ENCODE data around the gene CCDC8. TPM values are rescaled to one million over a fixed set of nuclear protein-coding genes. Genes with fewer than 3 reads are reported as not detected.

The CCDC8 gene
- total RNA-seq, 1 experiment from 2014 or later, result 24.5 TPM

- BruUV-seq (replicated peaks), result no TSS peak
- H3K4me3 ChIP-seq (ENCODE audit: low read depth, low read length, poor library complexity, severe bottlenecking), result no peak overlapping the region
- no peaks in the 10 kb centered on the region for H3K9me3 ChIP-seq (ENCODE audit: low read depth, low read length, poor library complexity, severe bottlenecking)
- intact Hi-C loops (cut with micrococcal nuclease; ENCODE audit: unreplicated experiment), result loop anchor here (1.0 to 10.0 kb wide), 2 partner anchors 21 to 320 kb away; no protein-coding TSS in a partner anchor
- CTCF ChIA-PET, result interaction anchor here (0.6 to 0.7 kb wide), 6 partner anchors 35 to 531 kb away, joined by 3 to 7 read pairs (median 4); no protein-coding TSS in a partner anchor
- DNase-seq (ENCODE audit: low spot score), result no peak
- H3K27ac ChIP-seq (ENCODE audit: low read depth, low read length, poor library complexity, severe bottlenecking), result no peak overlapping the region
- no peaks in the 10 kb centered on the region for H3K27me3 ChIP-seq (replicated peaks; ENCODE audit: insufficient read depth, low read depth, low read length, poor library complexity)
- peaks cover 23% of the 10 kb centered on the region for H3K36me3 ChIP-seq (ENCODE audit: insufficient read depth, low read length, poor library complexity, severe bottlenecking)
- POLR2A ChIA-PET (ENCODE audit: low non-redundant PET), result no interaction called here
- no peak for TF ChIP-seq EZH2 (IDR thresholded peaks at IDR 0.05; ENCODE audit: borderline replicate concordance, low read depth, low read length, poor library complexity, severe bottlenecking)
- TF ChIP-seq, protein P1, sequence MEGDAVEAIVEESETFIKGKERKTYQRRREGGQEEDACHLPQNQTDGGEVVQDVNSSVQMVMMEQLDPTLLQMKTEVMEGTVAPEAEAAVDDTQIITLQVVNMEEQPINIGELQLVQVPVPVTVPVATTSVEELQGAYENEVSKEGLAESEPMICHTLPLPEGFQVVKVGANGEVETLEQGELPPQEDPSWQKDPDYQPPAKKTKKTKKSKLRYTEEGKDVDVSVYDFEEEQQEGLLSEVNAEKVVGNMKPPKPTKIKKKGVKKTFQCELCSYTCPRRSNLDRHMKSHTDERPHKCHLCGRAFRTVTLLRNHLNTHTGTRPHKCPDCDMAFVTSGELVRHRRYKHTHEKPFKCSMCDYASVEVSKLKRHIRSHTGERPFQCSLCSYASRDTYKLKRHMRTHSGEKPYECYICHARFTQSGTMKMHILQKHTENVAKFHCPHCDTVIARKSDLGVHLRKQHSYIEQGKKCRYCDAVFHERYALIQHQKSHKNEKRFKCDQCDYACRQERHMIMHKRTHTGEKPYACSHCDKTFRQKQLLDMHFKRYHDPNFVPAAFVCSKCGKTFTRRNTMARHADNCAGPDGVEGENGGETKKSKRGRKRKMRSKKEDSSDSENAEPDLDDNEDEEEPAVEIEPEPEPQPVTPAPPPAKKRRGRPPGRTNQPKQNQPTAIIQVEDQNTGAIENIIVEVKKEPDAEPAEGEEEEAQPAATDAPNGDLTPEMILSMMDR (conservative IDR thresholded peaks at IDR 0.05; ENCODE audit: low read depth, low read length), result no peak
- peaks cover 31% of the 10 kb centered on the region for H3K4me1 ChIP-seq (ENCODE audit: insufficient read depth, low read length, poor library complexity, severe bottlenecking)
These were observed 19.0 kb downstream of the CCDC8 start for GRCh38 chr19:46394402-46394797.

- intact Hi-C loops (cut with micrococcal nuclease; ENCODE audit: unreplicated experiment), result loop anchor here (1.0 to 10.0 kb wide), 2 partner anchors 20 to 319 kb away; no protein-coding TSS in a partner anchor
- no peak for DNase-seq (ENCODE audit: low spot score)
- no TSS peak for BruUV-seq (replicated peaks)
These were observed 19.6 kb downstream of the CCDC8 start for GRCh38 chr19:46393456-46394401.

GRCh38 chr19:46392837-46393236, 20.5 kb downstream of the CCDC8 start:
- no peak overlapping the region for H3K4me3 ChIP-seq (ENCODE audit: low read depth, low read length, poor library complexity, severe bottlenecking)
- POLR2A ChIA-PET (ENCODE audit: low non-redundant PET), result no interaction called here
- intact Hi-C loops (cut with micrococcal nuclease; ENCODE audit: unreplicated experiment), result loop anchor here (10.0 kb wide), 1 partner anchor 318 kb away; no protein-coding TSS in a partner anchor
- H3K27me3 ChIP-seq (replicated peaks; ENCODE audit: insufficient read depth, low read depth, low read length, poor library complexity), result no peaks in the 10 kb centered on the region
- DNase-seq (ENCODE audit: low spot score), result no peak
- peaks cover 39% of the 10 kb centered on the region for H3K36me3 ChIP-seq (ENCODE audit: insufficient read depth, low read length, poor library complexity, severe bottlenecking)
- peak overlapping the region; percentile 66 for H3K27ac ChIP-seq (ENCODE audit: low read depth, low read length, poor library complexity, severe bottlenecking)
- TSS peak; percentile 6 for BruUV-seq (replicated peaks)
- no peaks in the 10 kb centered on the region for H3K9me3 ChIP-seq (ENCODE audit: low read depth, low read length, poor library complexity, severe bottlenecking)
- TF ChIP-seq, protein P1 (conservative IDR thresholded peaks at IDR 0.05; ENCODE audit: low read depth, low read length), result no peak
- TF ChIP-seq EZH2 (IDR thresholded peaks at IDR 0.05; ENCODE audit: borderline replicate concordance, low read depth, low read length, poor library complexity, severe bottlenecking), result no peak
- H3K4me1 ChIP-seq (ENCODE audit: insufficient read depth, low read length, poor library complexity, severe bottlenecking), result peaks cover 31% of the 10 kb centered on the region
- CTCF ChIA-PET, result no interaction called here

More at GRCh38 chr19:46393456-46394401, 19.6 kb downstream of the CCDC8 start:
- Histone ChIP-seq H3K9me3 (ENCODE audit: low read depth, low read length, poor library complexity, severe bottlenecking) (no peaks in the 10 kb centered on the region), H3K4me1 (ENCODE audit: insufficient read depth, low read length, poor library complexity, severe bottlenecking) (peaks cover 31% of the 10 kb centered on the region), H3K36me3 (ENCODE audit: insufficient read depth, low read length, poor library complexity, severe bottlenecking) (peaks cover 30% of the 10 kb centered on the region), H3K27me3 (replicated peaks; ENCODE audit: insufficient read depth, low read depth, low read length, poor library complexity) (no peaks in the 10 kb centered on the region), H3K27ac (ENCODE audit: low read depth, low read length, poor library complexity, severe bottlenecking) (no peak overlapping the region), H3K4me3 (ENCODE audit: low read depth, low read length, poor library complexity, severe bottlenecking) (no peak overlapping the region)
- POLR2A ChIA-PET (ENCODE audit: low non-redundant PET), result no interaction called here
- CTCF ChIA-PET, result interaction anchor here (0.7 kb wide), 1 partner anchor 145 kb away, joined by 3 read pairs; no protein-coding TSS in a partner anchor
- no peak for TF ChIP-seq EZH2 (IDR thresholded peaks at IDR 0.05; ENCODE audit: borderline replicate concordance, low read depth, low read length, poor library complexity, severe bottlenecking)
- TF ChIP-seq, protein P1 (conservative IDR thresholded peaks at IDR 0.05; ENCODE audit: low read depth, low read length), result no peak

Measured in A673 (cell line).